GM23248 (cell line): ENCODE results near the gene FAM25C.
"Not testable (repeated sequence)": the region's sequence is repeated elsewhere in the genome, so short reads cannot be mapped to it uniquely, and the experiment has no call there.

Experiments
- EZH2 ChIP-seq: fragments of 200-600 bp; sonication (generic); IDR thresholded peaks from 2 replicates; pipeline ENCODE4 v1.6.1; 2018; ENCODE audit warnings: antibody characterized with exemption, mild to moderate bottlenecking; ENCODE audit not compliant: insufficient read depth, poor library complexity, severe bottlenecking
- EZH2phosphoT487 ChIP-seq: fragments of 200-600 bp; sonication (generic); IDR thresholded peaks from 2 replicates; pipeline ENCODE4 v1.6.1; 2018; ENCODE audit warnings: antibody characterized with exemption, moderate library complexity, mild to moderate bottlenecking, low read depth; ENCODE audit not compliant: insufficient read depth

DNA sequence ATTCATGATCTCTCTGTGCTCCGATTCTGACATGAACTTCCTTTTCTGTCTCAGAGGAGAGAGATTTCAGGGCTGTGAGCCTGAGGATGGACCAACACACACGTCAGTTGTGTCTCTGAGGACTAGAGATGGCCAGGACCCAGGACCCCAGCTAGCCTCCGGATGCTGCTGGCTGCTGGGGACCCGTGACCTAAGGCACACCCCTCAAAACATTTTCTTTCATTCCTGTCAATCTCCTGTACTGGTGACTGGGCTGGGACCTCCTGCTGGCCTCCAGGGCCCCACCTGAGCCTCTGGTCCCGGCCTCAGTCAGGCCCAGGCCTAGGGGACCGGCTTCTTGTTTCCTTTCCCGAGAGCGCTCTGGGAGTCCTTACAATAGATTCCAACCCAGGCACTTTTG, 42.4 kb downstream of the FAM25C start:
- not testable (repeated sequence) for TF ChIP-seq EZH2, EZH2phosphoT487
